Measurements from ENCODE around the gene SIM1. TPM values are rescaled to one million over a fixed set of nuclear protein-coding genes. Genes with fewer than 3 reads are reported as not detected.

Gene SIM1
- total and polyA plus RNA-seq, 2 experiments from 2014 or later = 0.30 TPM; not detected in 1

- Histone ChIP-seq H4K20me1 (ENCODE audit: insufficient read depth, poor library complexity, severe bottlenecking) (no peaks in the 10 kb centered on the region), H3K9me3 (ENCODE audit: low read depth) (no peaks in the 10 kb centered on the region), H3K36me3 (replicated peaks; ENCODE audit: insufficient read depth, low read depth) (no peaks in the 10 kb centered on the region), H3K4me2 (no peak overlapping the region), H3K4me3 (no peak overlapping the region), H3K9me2 (replicated peaks; ENCODE audit: insufficient read depth) (no peaks in the 10 kb centered on the region), H2AFZ (no peak overlapping the region), H3K4me1 (ENCODE audit: insufficient read depth) (no peaks in the 10 kb centered on the region), H3K27me3 (peaks cover 50% of the 10 kb centered on the region), H3K79me2 (no peaks in the 10 kb centered on the region), H3K27ac (no peak overlapping the region)
- TF ChIP-seq EZH2 (IDR thresholded peaks at IDR 0.05; ENCODE audit: borderline replicate concordance) = no peak
- TF ChIP-seq EZH2phosphoT487 (IDR thresholded peaks at IDR 0.05; ENCODE audit: low read depth, severe bottlenecking, unreplicated experiment) = no peak
- TF ChIP-seq CTCF (IDR thresholded peaks at IDR 0.05; ENCODE audit: poor library complexity) = no peak
- 80% methylated on average over 1 of the region's 1 CpG for WGBS (ENCODE audit: low lambda C conversion rate, missing lambda C conversion rate)
- DNase-seq (ENCODE audit: low spot score) = no peak
Observed at GRCh38 chr6:100440935-100441334, 23.8 kb downstream of the SIM1 start.

GRCh38 chr6:100435299-100435698 is 29.4 kb downstream of the SIM1 start:
- Histone ChIP-seq H3K36me3 (replicated peaks; ENCODE audit: insufficient read depth, low read depth) (no peaks in the 10 kb centered on the region), H3K9me2 (replicated peaks; ENCODE audit: insufficient read depth) (no peaks in the 10 kb centered on the region), H3K27me3 (peaks cover 17% of the 10 kb centered on the region), H3K4me2 (no peak overlapping the region), H3K4me3 (no peak overlapping the region), H2AFZ (no peak overlapping the region), H3K27ac (no peak overlapping the region), H3K9me3 (ENCODE audit: low read depth) (no peaks in the 10 kb centered on the region), H4K20me1 (ENCODE audit: insufficient read depth, poor library complexity, severe bottlenecking) (no peaks in the 10 kb centered on the region), H3K4me1 (ENCODE audit: insufficient read depth) (no peaks in the 10 kb centered on the region), H3K79me2 (no peaks in the 10 kb centered on the region)
- DNase-seq (ENCODE audit: low spot score) = peak; percentile 34
- 62% methylated on average over 3 of the region's 3 CpGs for WGBS (ENCODE audit: low lambda C conversion rate, missing lambda C conversion rate)
- TF ChIP-seq EZH2phosphoT487 (IDR thresholded peaks at IDR 0.05; ENCODE audit: low read depth, severe bottlenecking, unreplicated experiment) = no peak
- no peak for TF ChIP-seq CTCF (IDR thresholded peaks at IDR 0.05; ENCODE audit: poor library complexity)
- TF ChIP-seq EZH2 (IDR thresholded peaks at IDR 0.05; ENCODE audit: borderline replicate concordance) = no peak

- 66% methylated on average over 5 of the region's 5 CpGs for WGBS (ENCODE audit: low lambda C conversion rate, missing lambda C conversion rate)
- Histone ChIP-seq H3K4me2 (no peak overlapping the region), H3K79me2 (no peaks in the 10 kb centered on the region), H3K4me1 (ENCODE audit: insufficient read depth) (no peaks in the 10 kb centered on the region), H3K27ac (no peak overlapping the region), H3K9me3 (ENCODE audit: low read depth) (no peaks in the 10 kb centered on the region), H3K27me3 (peaks cover 5% of the 10 kb centered on the region), H3K36me3 (replicated peaks; ENCODE audit: insufficient read depth, low read depth) (no peaks in the 10 kb centered on the region), H3K9me2 (replicated peaks; ENCODE audit: insufficient read depth) (no peaks in the 10 kb centered on the region), H4K20me1 (ENCODE audit: insufficient read depth, poor library complexity, severe bottlenecking) (no peaks in the 10 kb centered on the region), H2AFZ (no peak overlapping the region), H3K4me3 (no peak overlapping the region)
- no peak for DNase-seq (ENCODE audit: low spot score)
- no peak for TF ChIP-seq CTCF (IDR thresholded peaks at IDR 0.05; ENCODE audit: poor library complexity)
- TF ChIP-seq EZH2 (IDR thresholded peaks at IDR 0.05; ENCODE audit: borderline replicate concordance) = no peak
Observed at GRCh38 chr6:100433726-100434435, 30.8 kb downstream of the SIM1 start.

Measured in hepatocyte (in vitro differentiated cells).